Measurements from ENCODE around the gene SLC5A3. TPM values are rescaled to one million over a fixed set of nuclear protein-coding genes. Genes with fewer than 3 reads are reported as not detected.

Gene SLC5A3
- total RNA-seq, 2 experiments from 2014 or later: 22.2 to 31.5 TPM

DNA sequence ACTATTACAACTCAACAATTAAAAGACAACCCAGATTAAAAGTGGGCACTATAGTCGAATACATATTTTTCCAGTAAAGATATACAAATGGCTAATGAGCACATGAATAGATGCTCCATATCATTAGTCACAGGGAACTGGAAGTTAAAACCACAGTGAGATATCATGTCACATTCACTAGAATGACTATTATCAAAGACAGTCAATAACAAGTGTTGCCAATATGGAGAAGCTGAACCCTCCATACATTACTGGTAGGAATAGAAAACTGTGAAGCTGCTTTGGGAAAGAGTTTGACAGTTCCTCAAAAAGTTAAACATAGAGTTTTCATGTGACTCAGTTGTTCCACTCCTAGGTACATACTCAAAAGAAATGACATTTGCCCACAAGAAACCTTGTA lies 30.6 kb upstream of the SLC5A3 start:
- Histone ChIP-seq H3K4me2 (ENCODE audit: low read length) (no peak overlapping the region), H3K79me2 (ENCODE audit: insufficient read depth, low read depth, low read length) (no peaks in the 10 kb centered on the region), H3K9me3 (ENCODE audit: low read length) (no peaks in the 10 kb centered on the region), H3K27ac (ENCODE audit: low read depth, low read length, poor library complexity, severe bottlenecking) (no peak overlapping the region), H3K36me3 (ENCODE audit: insufficient read depth, low read length) (no peaks in the 10 kb centered on the region), H2AFZ (ENCODE audit: low read length) (no peak overlapping the region), H3K4me1 (ENCODE audit: insufficient read depth, low read length, poor library complexity, severe bottlenecking) (no peaks in the 10 kb centered on the region), H3K4me3 (ENCODE audit: low read depth, low read length, poor library complexity, severe bottlenecking) (no peak overlapping the region), H3K9me2 (ENCODE audit: insufficient read depth, low read length) (no peaks in the 10 kb centered on the region), H4K20me1 (ENCODE audit: insufficient read depth, low read length) (no peaks in the 10 kb centered on the region)
- no peak for DNase-seq (ENCODE audit: low spot score)
- no TSS peak for BruUV-seq (replicated peaks)
- ChIA-PET POLR2A (no interaction called here), CTCF (ENCODE audit: unreplicated experiment) (no interaction called here)
- intact Hi-C loops (cut with micrococcal nuclease; ENCODE audit: unreplicated experiment): no loop called here
- TF ChIP-seq, protein P1, sequence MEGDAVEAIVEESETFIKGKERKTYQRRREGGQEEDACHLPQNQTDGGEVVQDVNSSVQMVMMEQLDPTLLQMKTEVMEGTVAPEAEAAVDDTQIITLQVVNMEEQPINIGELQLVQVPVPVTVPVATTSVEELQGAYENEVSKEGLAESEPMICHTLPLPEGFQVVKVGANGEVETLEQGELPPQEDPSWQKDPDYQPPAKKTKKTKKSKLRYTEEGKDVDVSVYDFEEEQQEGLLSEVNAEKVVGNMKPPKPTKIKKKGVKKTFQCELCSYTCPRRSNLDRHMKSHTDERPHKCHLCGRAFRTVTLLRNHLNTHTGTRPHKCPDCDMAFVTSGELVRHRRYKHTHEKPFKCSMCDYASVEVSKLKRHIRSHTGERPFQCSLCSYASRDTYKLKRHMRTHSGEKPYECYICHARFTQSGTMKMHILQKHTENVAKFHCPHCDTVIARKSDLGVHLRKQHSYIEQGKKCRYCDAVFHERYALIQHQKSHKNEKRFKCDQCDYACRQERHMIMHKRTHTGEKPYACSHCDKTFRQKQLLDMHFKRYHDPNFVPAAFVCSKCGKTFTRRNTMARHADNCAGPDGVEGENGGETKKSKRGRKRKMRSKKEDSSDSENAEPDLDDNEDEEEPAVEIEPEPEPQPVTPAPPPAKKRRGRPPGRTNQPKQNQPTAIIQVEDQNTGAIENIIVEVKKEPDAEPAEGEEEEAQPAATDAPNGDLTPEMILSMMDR (conservative IDR thresholded peaks at IDR 0.05; ENCODE audit: low read length): no peak
- no peak for TF ChIP-seq EZH2phosphoT487 (IDR thresholded peaks at IDR 0.05; ENCODE audit: borderline replicate concordance, low read depth, low read length)

DNA sequence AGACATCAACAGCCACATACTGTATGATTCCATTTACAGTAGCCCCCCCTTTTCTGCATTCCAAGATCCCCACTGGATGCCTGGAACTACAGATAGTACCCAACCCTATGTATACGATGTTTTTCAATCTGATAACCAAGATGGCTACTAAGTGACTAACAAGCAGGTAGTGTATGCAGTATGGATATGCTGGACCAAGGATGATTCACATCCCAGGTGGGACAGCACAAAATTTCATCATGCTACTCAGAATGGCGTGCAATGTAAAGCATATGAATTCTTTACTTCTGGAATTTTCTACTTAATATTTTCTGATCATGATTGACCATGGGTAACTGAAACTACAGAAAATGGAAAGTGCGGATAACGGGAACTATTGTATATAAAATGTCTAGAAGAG lies 30.0 kb upstream of the SLC5A3 start:
- DNase-seq (ENCODE audit: low spot score): no peak
- no peaks in the 10 kb centered on the region for H3K4me1 ChIP-seq (ENCODE audit: insufficient read depth, low read length, poor library complexity, severe bottlenecking)
- no peak overlapping the region for H3K27ac ChIP-seq (ENCODE audit: low read depth, low read length, poor library complexity, severe bottlenecking)
- no peaks in the 10 kb centered on the region for H3K79me2 ChIP-seq (ENCODE audit: insufficient read depth, low read depth, low read length)
- POLR2A ChIA-PET: no interaction called here
- no peaks in the 10 kb centered on the region for H3K36me3 ChIP-seq (ENCODE audit: insufficient read depth, low read length)
- H3K9me3 ChIP-seq (ENCODE audit: low read length): no peaks in the 10 kb centered on the region
- no peak overlapping the region for H3K4me3 ChIP-seq (ENCODE audit: low read depth, low read length, poor library complexity, severe bottlenecking)
- H3K9me2 ChIP-seq (ENCODE audit: insufficient read depth, low read length): no peaks in the 10 kb centered on the region
- no TSS peak for BruUV-seq (replicated peaks)
- no peak for TF ChIP-seq EZH2phosphoT487 (IDR thresholded peaks at IDR 0.05; ENCODE audit: borderline replicate concordance, low read depth, low read length)
- TF ChIP-seq, protein P1 (conservative IDR thresholded peaks at IDR 0.05; ENCODE audit: low read length): no peak
- intact Hi-C loops (cut with micrococcal nuclease; ENCODE audit: unreplicated experiment): no loop called here
- H2AFZ ChIP-seq (ENCODE audit: low read length): no peak overlapping the region
- H3K4me2 ChIP-seq (ENCODE audit: low read length): no peak overlapping the region
- H4K20me1 ChIP-seq (ENCODE audit: insufficient read depth, low read length): no peaks in the 10 kb centered on the region
- CTCF ChIA-PET (ENCODE audit: unreplicated experiment): no interaction called here

DNA sequence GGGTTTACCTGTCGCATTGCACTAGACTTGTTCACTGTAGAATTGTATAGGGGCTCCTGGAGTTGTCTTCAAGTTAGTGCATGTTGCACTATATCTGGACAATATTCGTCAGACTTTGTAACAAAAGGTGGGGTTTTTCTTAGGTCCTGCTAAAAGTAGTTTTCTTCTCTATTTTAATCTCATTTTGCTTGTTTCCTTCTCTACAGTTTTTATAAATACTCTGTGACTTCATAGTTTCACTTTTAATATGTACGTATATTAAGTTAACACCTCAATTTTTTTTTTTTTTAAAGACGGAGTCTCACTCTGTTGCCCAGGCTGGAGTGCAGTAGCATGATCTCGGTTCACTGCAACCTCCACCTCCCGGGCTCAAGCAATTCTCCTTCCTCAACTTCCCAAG lies 26.5 kb upstream of the SLC5A3 start:
- CTCF ChIA-PET (ENCODE audit: unreplicated experiment): no interaction called here
- Histone ChIP-seq H3K36me3 (ENCODE audit: insufficient read depth, low read length) (no peaks in the 10 kb centered on the region), H3K4me1 (ENCODE audit: insufficient read depth, low read length, poor library complexity, severe bottlenecking) (no peaks in the 10 kb centered on the region), H2AFZ (ENCODE audit: low read length) (no peak overlapping the region), H3K9me2 (ENCODE audit: insufficient read depth, low read length) (no peaks in the 10 kb centered on the region), H4K20me1 (ENCODE audit: insufficient read depth, low read length) (no peaks in the 10 kb centered on the region), H3K79me2 (ENCODE audit: insufficient read depth, low read depth, low read length) (no peaks in the 10 kb centered on the region), H3K4me3 (ENCODE audit: low read depth, low read length, poor library complexity, severe bottlenecking) (no peak overlapping the region), H3K4me2 (ENCODE audit: low read length) (no peak overlapping the region), H3K27ac (ENCODE audit: low read depth, low read length, poor library complexity, severe bottlenecking) (no peak overlapping the region), H3K9me3 (ENCODE audit: low read length) (no peaks in the 10 kb centered on the region)
- POLR2A ChIA-PET: no interaction called here
- TF ChIP-seq, protein P1 (conservative IDR thresholded peaks at IDR 0.05; ENCODE audit: low read length): no peak
- TF ChIP-seq EZH2phosphoT487 (IDR thresholded peaks at IDR 0.05; ENCODE audit: borderline replicate concordance, low read depth, low read length): no peak
- no TSS peak for BruUV-seq (replicated peaks)
- intact Hi-C loops (cut with micrococcal nuclease; ENCODE audit: unreplicated experiment): no loop called here
- no peak for DNase-seq (ENCODE audit: low spot score)

All from OCI-LY7 (cell line).